ENCODE measurements around the gene SLC37A4. TPM values are rescaled to one million over a fixed set of nuclear protein-coding genes. Genes with fewer than 3 reads are reported as not detected.
"Not testable (repeated sequence)": the region's sequence is repeated elsewhere in the genome, so short reads cannot be mapped to it uniquely, and the experiment has no call there.

Gene SLC37A4
- polyA plus RNA-seq, 6 donors from 2014 or later = 8.1 to 12.8 (median 11.1) TPM

DNA sequence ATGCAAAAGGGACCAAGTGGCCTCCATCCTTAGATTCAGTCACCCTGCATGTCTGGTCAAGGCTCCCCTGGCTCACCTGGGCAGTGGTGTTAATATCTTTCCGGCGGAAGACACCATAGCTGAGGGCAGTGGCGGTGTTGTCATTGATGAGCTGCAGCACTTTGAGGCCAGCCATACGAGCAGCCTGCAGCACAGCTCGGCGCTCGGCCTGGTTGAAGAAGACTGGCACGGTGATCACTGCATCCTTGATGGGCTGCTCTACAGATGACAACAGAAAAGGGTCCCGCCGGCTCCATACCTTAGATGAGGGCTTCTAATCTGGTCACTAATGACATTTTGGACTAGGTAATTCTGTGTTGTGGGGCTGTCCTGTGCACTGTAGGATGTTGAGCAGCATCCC is 23.7 kb upstream of the SLC37A4 start:
- Mint-ChIP-seq H3K36me3 (peaks cover 0 to 27% of the 10 kb centered on the region in 2 donors), H3K9me3 (no peaks in the 10 kb centered on the region), H3K4me1 (peaks cover 43 to 57% (median 45%) of the 10 kb centered on the region in 3 donors), H3K27ac (peak overlapping the region in 2 of 6 donors; percentile 47 to 97), H3K4me3 (peak overlapping the region in 3 of 8 donors; percentile 15 to 67 (median 47)), H3K27me3 (no peaks in the 10 kb centered on the region)
- no peak for ATAC-seq (ENCODE audit: low read depth in 2 of 2)
- DNase-seq = no peak

DNA sequence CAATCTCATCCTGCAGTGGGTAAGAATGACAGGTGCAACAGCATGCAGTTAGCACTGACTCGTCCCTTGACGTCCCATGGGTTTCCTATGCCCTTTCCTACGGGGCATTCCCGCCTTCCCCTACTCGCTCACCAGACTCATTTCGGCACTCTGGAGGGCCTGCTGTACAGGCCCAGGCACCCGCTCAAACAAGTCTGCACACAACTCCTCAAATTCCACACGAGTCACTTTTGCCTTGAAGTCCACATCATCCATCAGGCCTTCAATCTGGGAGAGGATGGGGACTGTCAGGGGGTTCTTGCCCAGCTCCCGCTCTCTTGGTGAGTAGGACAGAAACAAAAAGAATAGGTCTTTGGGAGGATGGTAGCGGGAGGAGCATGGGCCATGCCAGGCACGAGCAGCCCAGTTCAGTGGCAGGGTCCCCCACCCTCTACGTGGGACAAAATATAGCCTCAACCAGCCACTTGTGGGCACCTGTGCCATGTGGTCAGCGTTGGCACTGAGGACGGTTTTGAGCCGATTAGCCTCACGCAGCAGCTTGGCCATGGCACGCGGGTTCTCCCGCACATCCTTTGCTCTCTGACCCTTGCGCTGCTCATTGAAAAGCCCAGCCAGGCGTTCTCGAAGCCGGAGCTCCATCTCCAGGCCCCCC is 21.6 kb upstream of the SLC37A4 start:
- no peak for DNase-seq
- Mint-ChIP-seq H3K27me3 (no peaks in the 10 kb centered on the region), H3K4me1 (peaks cover 30 to 45% (median 38%) of the 10 kb centered on the region in 3 donors), H3K4me3 (peak overlapping the region in 5 of 8 donors; percentile 19 to 69 (median 38)), H3K27ac (peak overlapping the region in 4 of 6 donors; percentile 44 to 92 (median 60)), H3K36me3 (peaks cover 0 to 43% of the 10 kb centered on the region in 2 donors), H3K9me3 (no peaks in the 10 kb centered on the region)
- ATAC-seq (ENCODE audit: low read depth in 2 of 2) = no peak

DNA sequence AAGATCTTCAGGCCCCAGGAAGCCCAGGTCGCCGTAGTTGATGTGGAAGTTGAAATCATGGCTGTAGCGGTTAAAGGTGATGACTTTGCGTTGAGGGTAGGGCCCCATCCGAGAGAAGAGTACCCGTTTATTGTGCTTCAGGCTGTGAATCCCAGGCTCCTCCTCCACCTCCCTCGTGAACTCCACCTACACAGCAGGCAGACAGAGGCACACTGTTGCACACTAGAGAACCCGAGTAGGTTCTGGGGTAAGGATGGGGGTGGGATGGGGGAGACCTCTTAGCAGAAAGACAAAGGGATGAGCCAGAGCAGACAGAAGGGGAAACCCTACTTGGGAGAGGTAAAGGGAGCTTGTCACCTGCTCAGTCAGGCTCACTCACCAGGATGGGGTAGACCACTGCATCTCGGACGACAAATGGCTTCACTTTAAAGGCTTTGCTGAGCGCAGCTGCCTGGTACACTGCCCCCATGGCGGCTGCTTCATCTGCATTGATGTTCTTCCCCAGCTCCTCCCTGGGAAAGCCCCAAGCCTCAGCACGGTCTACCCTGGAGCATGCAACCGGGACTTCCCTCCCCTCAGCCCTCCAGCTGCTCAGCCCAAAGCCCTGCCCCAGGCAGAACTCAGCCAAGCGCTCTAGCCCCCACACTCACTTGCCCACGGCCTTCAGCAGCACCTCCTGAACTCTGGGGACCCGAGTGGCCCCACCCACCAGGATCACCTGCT is 20.9 kb upstream of the SLC37A4 start:
- Mint-ChIP-seq H3K27ac (peak overlapping the region in 4 of 6 donors; percentile 44 to 92 (median 60)), H3K4me3 (peak overlapping the region in 4 of 8 donors; percentile 38 to 78 (median 58))
- DNase-seq = peak; percentile 39

DNA sequence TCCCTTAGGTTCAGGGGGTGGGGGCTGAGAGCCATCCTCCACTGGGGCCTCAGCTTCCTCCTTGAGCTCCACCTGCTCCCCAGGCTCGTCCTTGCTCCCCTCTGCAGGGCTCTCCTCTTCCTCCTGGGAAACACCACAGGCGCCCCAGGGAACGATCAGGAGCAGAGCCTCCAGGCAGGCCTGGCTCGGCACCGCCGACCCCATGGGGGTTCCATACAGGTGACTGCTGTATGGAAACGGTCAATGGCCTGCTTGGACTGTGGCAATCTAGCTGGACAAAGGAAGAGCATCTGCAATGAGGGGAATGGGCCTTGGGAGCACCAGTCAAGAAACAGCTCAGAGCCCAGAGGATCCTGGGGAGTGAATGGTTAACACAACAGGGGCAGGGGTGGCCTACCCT is 18.4 kb upstream of the SLC37A4 start:
- peak overlapping the region in 1 of 6 donors; percentile 57 for H3K27ac Mint-ChIP-seq
- peaks cover 0 to 51% of the 10 kb centered on the region in 2 donors for H3K36me3 Mint-ChIP-seq
- H3K4me1 Mint-ChIP-seq = peaks cover 11 to 23% (median 21%) of the 10 kb centered on the region in 3 donors
- H3K27me3 Mint-ChIP-seq = no peaks in the 10 kb centered on the region
- DNase-seq (no peak), ATAC-seq (ENCODE audit: low read depth in 2 of 2) (no peak)
- H3K4me3 Mint-ChIP-seq = no peak overlapping the region
- H3K9me3 Mint-ChIP-seq = no peaks in the 10 kb centered on the region

More for the DNA sequence above, 20.9 kb upstream of the SLC37A4 start:
- Mint-ChIP-seq H3K36me3 (peaks cover 0 to 45% of the 10 kb centered on the region in 2 donors), H3K27me3 (no peaks in the 10 kb centered on the region), H3K9me3 (no peaks in the 10 kb centered on the region), H3K4me1 (peaks cover 23 to 43% (median 34%) of the 10 kb centered on the region in 3 donors)
- peak; percentile 66 to 74 for ATAC-seq (ENCODE audit: low read depth in 2 of 2)

DNA sequence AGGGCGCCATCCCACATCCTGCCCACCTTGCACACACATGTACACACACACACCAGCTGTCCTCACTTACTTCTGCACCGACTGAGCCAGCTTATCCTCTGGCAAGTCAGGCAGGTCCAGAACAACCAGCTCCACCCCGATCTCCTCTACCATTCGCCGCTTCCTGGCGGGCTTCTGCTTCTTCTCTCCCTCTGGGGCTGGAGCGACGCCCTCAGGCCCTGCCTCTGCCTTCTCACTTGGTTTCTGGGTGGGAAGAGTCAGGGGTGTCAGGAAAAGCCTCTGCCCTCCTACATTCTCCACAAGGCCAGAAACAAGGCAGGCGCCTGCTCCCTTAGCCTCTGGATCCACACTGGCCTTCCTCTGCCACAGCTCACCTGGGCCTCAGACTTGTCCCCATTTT is 18.0 kb upstream of the SLC37A4 start:
- peaks cover 0 to 48% of the 10 kb centered on the region in 2 donors for H3K36me3 Mint-ChIP-seq
- no peak for DNase-seq
- H3K27ac Mint-ChIP-seq = peak overlapping the region in 2 of 6 donors; percentile 29 to 57
- H3K4me1 Mint-ChIP-seq = peaks cover 11 to 21% (median 20%) of the 10 kb centered on the region in 3 donors
- no peaks in the 10 kb centered on the region for H3K9me3 Mint-ChIP-seq
- H3K27me3 Mint-ChIP-seq = no peaks in the 10 kb centered on the region
- no peak for ATAC-seq (ENCODE audit: low read depth in 2 of 2)
- no peak overlapping the region for H3K4me3 Mint-ChIP-seq

DNA sequence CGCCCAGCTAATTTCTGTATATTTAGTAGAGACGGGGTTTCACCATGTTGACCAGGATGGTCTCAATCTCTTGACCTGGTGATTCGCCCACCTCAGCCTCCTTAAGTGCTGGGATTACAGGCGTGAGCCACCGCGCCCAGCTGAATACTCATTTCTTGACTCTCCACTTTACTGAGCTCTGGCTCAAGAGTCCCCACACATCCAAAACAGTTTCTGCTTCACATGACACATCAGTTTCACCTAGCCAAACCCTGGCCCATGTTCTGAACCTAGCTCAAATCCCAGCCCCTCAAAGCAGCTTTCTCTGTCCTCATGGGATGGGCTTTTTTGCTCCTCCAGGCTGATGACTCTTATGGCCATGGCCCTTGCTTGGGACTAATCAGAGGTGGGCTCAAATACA is 16.5 kb upstream of the SLC37A4 start:
- H3K27me3 Mint-ChIP-seq = no peaks in the 10 kb centered on the region
- H3K4me1 Mint-ChIP-seq = peaks cover 4 to 15% (median 8%) of the 10 kb centered on the region in 3 donors
- ATAC-seq (ENCODE audit: low read depth in 2 of 2) (no peak), DNase-seq (no peak)
- H3K4me3 Mint-ChIP-seq = no peak overlapping the region
- H3K9me3 Mint-ChIP-seq = no peaks in the 10 kb centered on the region
- peaks cover 0 to 33% of the 10 kb centered on the region in 2 donors for H3K36me3 Mint-ChIP-seq
- no peak overlapping the region for H3K27ac Mint-ChIP-seq

DNA sequence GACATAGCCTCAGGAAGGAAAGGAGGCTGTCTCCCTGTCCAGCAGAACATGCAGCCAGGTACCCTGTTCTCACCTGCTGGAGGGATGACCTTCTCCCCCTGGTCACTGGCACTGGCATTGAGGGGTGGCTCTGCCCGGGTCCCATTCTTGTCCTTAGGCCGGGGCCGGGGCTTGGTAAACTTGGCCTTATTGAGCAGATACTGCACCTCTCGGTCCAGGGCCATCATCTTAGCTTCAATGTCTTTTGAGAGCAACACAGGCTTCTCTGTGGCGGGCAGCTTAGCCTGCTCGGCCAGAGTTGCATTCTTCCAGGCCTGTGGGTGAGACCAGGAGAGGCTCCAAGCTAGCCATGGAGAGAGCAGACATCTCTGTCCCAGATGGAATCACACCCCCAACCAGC is 15.8 kb upstream of the SLC37A4 start:
- Mint-ChIP-seq H3K4me1 (peaks cover 0 to 8% (median 4%) of the 10 kb centered on the region in 3 donors), H3K27me3 (no peaks in the 10 kb centered on the region), H3K9me3 (no peaks in the 10 kb centered on the region), H3K4me3 (no peak overlapping the region), H3K27ac (no peak overlapping the region), H3K36me3 (peaks cover 0 to 30% of the 10 kb centered on the region in 2 donors)
- ATAC-seq (ENCODE audit: low read depth in 2 of 2) (no peak), DNase-seq (no peak)

DNA sequence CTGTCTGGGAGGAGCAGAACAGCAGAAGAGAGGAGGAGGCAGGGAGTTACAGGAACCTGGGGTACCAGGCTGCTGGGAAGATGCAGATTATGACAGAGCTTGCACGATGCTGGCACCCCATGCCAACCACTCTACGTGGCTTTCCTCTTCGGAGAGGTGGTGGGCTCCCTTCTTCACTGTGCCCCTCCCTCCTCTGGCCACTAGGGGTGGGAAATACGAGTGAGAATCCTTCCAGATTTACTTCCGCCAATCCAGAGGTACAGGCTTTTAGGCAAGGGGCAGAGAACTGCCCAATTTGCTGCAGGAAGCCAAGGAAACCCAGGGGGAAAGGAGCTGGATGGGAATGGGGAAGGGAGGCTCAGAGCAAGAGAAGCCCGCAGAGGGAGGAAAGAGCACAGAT is 14.0 kb upstream of the SLC37A4 start:
- H3K36me3 Mint-ChIP-seq = peaks cover 0 to 27% of the 10 kb centered on the region in 2 donors
- no peaks in the 10 kb centered on the region for H3K9me3 Mint-ChIP-seq
- no peak for DNase-seq
- peak overlapping the region in 1 of 6 donors; percentile 76 for H3K27ac Mint-ChIP-seq
- ATAC-seq (ENCODE audit: low read depth in 2 of 2) = no peak
- peaks cover 0 to 4% (median 2%) of the 10 kb centered on the region in 3 donors for H3K4me1 Mint-ChIP-seq
- no peaks in the 10 kb centered on the region for H3K27me3 Mint-ChIP-seq
- no peak overlapping the region for H3K4me3 Mint-ChIP-seq

DNA sequence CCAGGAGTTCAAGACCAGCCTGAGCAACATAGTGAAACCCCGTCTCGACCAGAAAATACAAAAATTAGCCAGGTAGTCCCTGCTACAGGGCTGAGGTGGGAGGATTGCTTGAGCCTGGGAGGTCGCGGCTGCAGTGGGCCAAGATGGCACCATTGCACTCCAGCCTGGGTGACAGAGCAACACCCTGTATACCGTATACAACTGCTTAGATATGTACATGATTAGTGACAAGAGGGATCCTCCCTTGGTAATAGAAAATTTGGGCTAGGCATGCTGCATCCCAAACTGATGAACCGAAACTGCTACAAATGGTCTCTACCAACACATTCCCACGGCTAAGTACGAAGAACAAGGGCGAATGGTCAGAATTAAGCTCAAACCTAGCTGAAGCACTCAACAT is 12.2 kb upstream of the SLC37A4 start:
- peaks cover 7 to 13% (median 12%) of the 10 kb centered on the region in 3 donors for H3K4me1 Mint-ChIP-seq
- no peaks in the 10 kb centered on the region for H3K27me3 Mint-ChIP-seq
- peaks cover 0 to 12% of the 10 kb centered on the region in 2 donors for H3K36me3 Mint-ChIP-seq
- H3K9me3 Mint-ChIP-seq = no peaks in the 10 kb centered on the region
- H3K27ac Mint-ChIP-seq = no peak overlapping the region
- no peak for ATAC-seq (ENCODE audit: low read depth in 2 of 2)
- H3K4me3 Mint-ChIP-seq = no peak overlapping the region
- no peak for DNase-seq

DNA sequence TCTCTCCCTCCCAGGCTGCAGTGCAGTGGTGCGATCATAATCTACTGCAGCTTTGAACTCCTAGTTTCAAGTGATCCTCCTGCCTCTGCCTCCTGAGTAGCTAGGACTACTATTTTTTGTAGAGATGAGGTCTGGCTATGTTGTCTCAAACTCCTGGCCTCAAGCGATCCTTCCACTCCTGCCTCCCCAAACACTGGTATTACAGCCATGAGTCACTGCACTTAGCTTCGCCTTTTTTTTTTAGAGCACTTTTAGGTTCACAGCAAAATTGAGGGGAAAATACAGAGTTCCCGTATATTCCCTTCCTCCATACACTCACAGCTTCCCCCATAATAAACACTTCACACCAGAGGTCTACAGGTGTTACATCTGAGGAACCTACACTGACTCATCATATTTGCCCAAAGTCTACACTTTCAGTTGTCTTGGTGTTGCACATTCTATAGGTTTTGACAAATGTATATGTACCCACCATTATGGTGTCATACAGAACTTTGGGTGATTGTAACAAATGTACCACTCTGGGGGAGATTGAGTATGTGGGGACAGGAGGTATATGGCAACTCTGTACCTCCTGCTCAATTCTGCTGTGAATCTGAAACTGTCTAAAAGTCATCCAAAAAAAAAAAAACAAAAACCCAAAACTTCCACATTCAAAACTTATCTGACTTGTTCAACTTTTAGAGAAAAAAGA is 11.3 kb upstream of the SLC37A4 start:
- H3K27me3 Mint-ChIP-seq = no peaks in the 10 kb centered on the region
- peaks cover 0 to 6% of the 10 kb centered on the region in 2 donors for H3K36me3 Mint-ChIP-seq
- H3K4me3 Mint-ChIP-seq = no peak overlapping the region
- ATAC-seq (ENCODE audit: low read depth in 2 of 2) (no peak), DNase-seq (no peak)
- no peaks in the 10 kb centered on the region for H3K9me3 Mint-ChIP-seq
- peaks cover 7 to 13% (median 12%) of the 10 kb centered on the region in 3 donors for H3K4me1 Mint-ChIP-seq
- peak overlapping the region in 2 of 6 donors; percentile 44 to 72 for H3K27ac Mint-ChIP-seq

DNA sequence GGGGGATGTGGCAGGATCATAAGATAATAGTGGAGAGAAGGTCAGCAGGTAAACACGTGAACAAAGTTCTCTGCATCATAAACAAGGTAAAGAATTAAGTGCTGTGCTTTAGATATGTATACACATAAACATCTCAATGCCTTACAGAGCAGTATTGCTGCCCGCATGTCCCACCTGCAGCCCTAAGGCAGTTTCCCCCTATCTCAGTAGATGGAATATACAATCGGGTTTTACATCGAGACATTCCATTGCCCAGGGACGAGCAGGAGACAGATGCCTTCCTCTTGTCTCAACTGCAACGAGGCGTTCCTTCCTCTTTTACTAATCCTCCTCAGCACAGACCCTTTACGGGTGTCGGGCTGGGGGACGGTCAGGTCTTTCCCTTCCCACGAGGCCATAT is 8.8 kb upstream of the SLC37A4 start:
- Mint-ChIP-seq H3K4me1 (peaks cover 7 to 13% (median 12%) of the 10 kb centered on the region in 3 donors), H3K4me3 (peak overlapping the region in 4 of 8 donors; percentile 1 to 50 (median 26)), H3K27ac (peak overlapping the region in 2 of 6 donors; percentile 41 to 83)
- H3K27me3 Mint-ChIP-seq, DNase-seq, H3K9me3 Mint-ChIP-seq, H3K36me3 Mint-ChIP-seq: not testable (repeated sequence)
- ATAC-seq (ENCODE audit: low read depth in 2 of 2) = peak in 1 of 2 donors; percentile 21

DNA sequence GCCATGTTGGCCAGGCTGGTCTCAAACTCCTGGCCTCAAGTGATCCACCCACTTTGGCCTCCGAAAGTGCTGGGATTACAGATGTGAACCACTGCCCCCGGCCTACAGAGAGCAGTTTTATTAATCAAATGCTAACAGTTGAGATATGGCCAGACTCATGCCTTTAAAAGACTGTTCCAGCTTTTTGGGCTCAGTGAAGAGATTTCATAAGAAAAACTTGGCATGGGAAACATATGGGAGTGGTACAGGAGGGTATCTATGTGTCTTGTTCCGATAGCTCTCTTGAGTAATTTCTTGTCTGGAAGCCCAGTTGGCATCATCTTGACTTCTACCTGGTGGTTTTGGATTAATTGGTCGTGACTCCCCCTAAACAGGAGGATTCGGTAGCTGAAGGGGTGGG is 8.2 kb upstream of the SLC37A4 start:
- Mint-ChIP-seq H3K27ac (peak overlapping the region in 1 of 6 donors; percentile 75), H3K36me3 (no peaks in the 10 kb centered on the region), H3K27me3 (no peaks in the 10 kb centered on the region), H3K9me3 (no peaks in the 10 kb centered on the region), H3K4me3 (peak overlapping the region in 1 of 8 donors; percentile 1), H3K4me1 (peaks cover 7 to 13% (median 12%) of the 10 kb centered on the region in 3 donors)
- ATAC-seq (ENCODE audit: low read depth in 2 of 2) (no peak), DNase-seq (no peak)

DNA sequence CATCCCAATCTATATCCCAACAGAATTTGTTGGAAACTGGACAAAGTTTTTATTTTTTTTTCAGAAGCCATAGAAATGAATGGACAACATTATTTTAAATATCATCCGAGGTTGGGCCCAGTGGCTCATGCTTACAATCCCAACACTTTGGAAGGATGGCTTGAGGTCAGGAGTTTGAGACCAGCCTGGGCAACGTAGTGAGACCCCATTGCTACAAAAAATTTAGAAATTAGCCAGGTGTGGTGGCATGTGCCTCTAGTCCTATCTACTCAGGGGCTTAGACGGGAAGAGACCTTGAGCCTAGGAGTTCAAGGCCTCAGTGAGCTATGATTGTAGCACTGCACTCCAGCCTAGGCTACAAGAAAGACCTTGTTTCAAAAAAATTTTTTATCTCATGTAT is 4.1 kb upstream of the SLC37A4 start:
- Mint-ChIP-seq H3K27ac (no peak overlapping the region), H3K9me3 (no peaks in the 10 kb centered on the region), H3K4me1 (peaks cover 8 to 17% (median 12%) of the 10 kb centered on the region in 3 donors), H3K27me3 (no peaks in the 10 kb centered on the region), H3K36me3 (no peaks in the 10 kb centered on the region), H3K4me3 (no peak overlapping the region)
- ATAC-seq (ENCODE audit: low read depth in 2 of 2) (no peak), DNase-seq (no peak)

Data from naive B cell (primary cell).